GM18505 (cell line): ENCODE measurements around the gene HNRNPDL.
"Not testable (repeated sequence)": the region's sequence is repeated elsewhere in the genome, so short reads cannot be mapped to it uniquely, and the experiment has no call there.

ENCODE experiments used
- ATAC-seq: cut with Tn5 transposase; IDR thresholded peaks from one replicate; pipeline ENCODE4 v1.9.1; 2021; ENCODE audit not compliant: unreplicated experiment
- POLR2A ChIP-seq: IDR thresholded peaks from 4 replicates; pipeline ENCODE4 v1.6.1; 2011; ENCODE audit warnings: borderline replicate concordance; ENCODE audit not compliant: insufficient read depth, insufficient read length; ENCODE audit errors: extremely low read depth

HNRNPDL gene

GRCh38 chr4:82428526-82428968 lies 1.7 kb downstream of the HNRNPDL start:
- no peak for TF ChIP-seq POLR2A
- ATAC-seq, result no peak

- ATAC-seq, result no peak
- no peak for TF ChIP-seq POLR2A
Observed at GRCh38 chr4:82425478-82425877, 4.8 kb downstream of the HNRNPDL start.

GRCh38 chr4:82423245-82424054 lies 6.8 kb downstream of the HNRNPDL start:
- peak; percentile 43 for TF ChIP-seq POLR2A
- ATAC-seq, result no peak

- no peak for TF ChIP-seq POLR2A
- ATAC-seq, result no peak
Observed at GRCh38 chr4:82422616-82423015, 7.6 kb downstream of the HNRNPDL start.

- TF ChIP-seq POLR2A, result peak; percentile 62
Observed at GRCh38 chr4:82421796-82422560, 8.3 kb downstream of the HNRNPDL start.

GRCh38 chr4:82419451-82419850 lies 10.8 kb downstream of the HNRNPDL start:
- ATAC-seq, result no peak
- no peak for TF ChIP-seq POLR2A

More at GRCh38 chr4:82421796-82422560, 8.3 kb downstream of the HNRNPDL start:
- no peak for ATAC-seq

- TF ChIP-seq POLR2A, result no peak
- no peak for ATAC-seq
Observed at GRCh38 chr4:82415922-82416365, 14.3 kb downstream of the HNRNPDL start.

GRCh38 chr4:82415061-82415460 lies 15.2 kb downstream of the HNRNPDL start:
- not testable (repeated sequence) for ATAC-seq

GRCh38 chr4:82403725-82404124 lies 26.5 kb downstream of the HNRNPDL start:
- no peak for TF ChIP-seq POLR2A
- no peak for ATAC-seq

- no peak for TF ChIP-seq POLR2A
- ATAC-seq, result no peak
Observed at GRCh38 chr4:82402196-82402775, 28.0 kb downstream of the HNRNPDL start.

GRCh38 chr4:82401600-82401999 lies 28.7 kb downstream of the HNRNPDL start:
- ATAC-seq, result no peak
- TF ChIP-seq POLR2A, result no peak

GRCh38 chr4:82398263-82398662 lies 32.0 kb downstream of the HNRNPDL start:
- ATAC-seq, result no peak

GRCh38 chr4:82397527-82397926 lies 32.7 kb downstream of the HNRNPDL start:
- ATAC-seq, result no peak
- no peak for TF ChIP-seq POLR2A

More at GRCh38 chr4:82398263-82398662, 32.0 kb downstream of the HNRNPDL start:
- TF ChIP-seq POLR2A, result no peak

GRCh38 chr4:82394896-82395295 lies 35.4 kb downstream of the HNRNPDL start:
- TF ChIP-seq POLR2A, result no peak
- ATAC-seq, result no peak

- not testable (repeated sequence) for ATAC-seq
Observed at GRCh38 chr4:82390061-82390460, 40.2 kb downstream of the HNRNPDL start.
